Neural cell (in vitro differentiated cells): ENCODE data around the gene DOCK8. TPM values are rescaled to one million over a fixed set of nuclear protein-coding genes. Genes with fewer than 3 reads are reported as not detected.

Experiments
- H2AFZ ChIP-seq: fragments of 200-600, 300-800 bp; sonication (generic), shearing (Covaris generic); 2 replicates; pipeline ENCODE4 v1.6.0; 2014; ENCODE audit warnings: low read depth, mild to moderate bottlenecking, antibody characterized with exemption, low read length, moderate library complexity
- H3F3A ChIP-seq: fragments of 200-600 bp; shearing (Covaris generic); 2 replicates; pipeline ENCODE4 v1.6.1; 2016; ENCODE audit warnings: mild to moderate bottlenecking, moderate library complexity, mixed read lengths, antibody characterized with exemption, low read length; ENCODE audit not compliant: insufficient read depth, poor library complexity, severe bottlenecking
- H3K27ac ChIP-seq: fragments of 200-600, 300-800 bp; sonication (generic), shearing (Covaris generic); 2 replicates; pipeline ENCODE4 v1.5.1; 2014; ENCODE audit warnings: mild to moderate bottlenecking, low read length, moderate library complexity
- H3K27me3 ChIP-seq: fragments of 300-800, 200-600 bp; sonication (generic), shearing (Covaris generic); 2 replicates; pipeline ENCODE4 v1.6.0; 2014; ENCODE audit warnings: mild to moderate bottlenecking, low read depth, low read length, moderate library complexity; ENCODE audit not compliant: insufficient read depth
- H3K36me3 ChIP-seq: fragments of 300-800, 200-600 bp; sonication (generic), shearing (Covaris generic); 2 replicates; pipeline ENCODE4 v1.5.1; 2014; ENCODE audit warnings: mild to moderate bottlenecking, antibody characterized with exemption, low read length, moderate library complexity; ENCODE audit not compliant: insufficient read depth
- H3K4me2 ChIP-seq: fragments of 300-800, 200-600 bp; sonication (generic), shearing (Covaris generic); 2 replicates; pipeline ENCODE4 v1.6.0; 2014; ENCODE audit warnings: mild to moderate bottlenecking, low read length
- H3K4me3 ChIP-seq: fragments of 300-800, 200-600 bp; sonication (generic), shearing (Covaris generic); 2 replicates; pipeline ENCODE4 v1.5.1; 2014; ENCODE audit warnings: mild to moderate bottlenecking, low read length, moderate library complexity
- H3K79me2 ChIP-seq: fragments of 200-600 bp; shearing (Covaris generic); replicated peaks from 2 replicates; pipeline ENCODE4 v1.6.0; 2014; ENCODE audit warnings: mild to moderate bottlenecking, low read length, moderate library complexity; ENCODE audit not compliant: insufficient read depth
- H3K9ac ChIP-seq: fragments of 300-800, 200-600 bp; sonication (generic), shearing (Covaris generic); 2 replicates; pipeline ENCODE4 v1.6.1; 2016; ENCODE audit warnings: mild to moderate bottlenecking, low read length, mixed read lengths
- H3K9me2 ChIP-seq: fragments of 200-600 bp; shearing (Covaris generic); 2 replicates; pipeline ENCODE4 v1.6.1; 2016; ENCODE audit warnings: mild to moderate bottlenecking, low read length, mixed read lengths; ENCODE audit not compliant: insufficient read depth
- H3K9me3 ChIP-seq: fragments of 200-600, 300-800 bp; sonication (generic), shearing (Covaris generic); 2 replicates; pipeline ENCODE4 v1.6.1; 2016; ENCODE audit warnings: mild to moderate bottlenecking, mixed run types, low read length, moderate library complexity, mixed read lengths
- H4K20me1 ChIP-seq: fragments of 200-600 bp; shearing (Covaris generic); 2 replicates; pipeline ENCODE4 v1.6.1; 2016; ENCODE audit warnings: mild to moderate bottlenecking, mixed run types; ENCODE audit not compliant: insufficient read depth
- CTCF ChIP-seq: fragments of 450-650 bp; IDR thresholded peaks from 2 replicates; pipeline ENCODE4 v1.5.1; 2014; ENCODE audit warnings: antibody characterized with exemption, mild to moderate bottlenecking, moderate library complexity; ENCODE audit not compliant: poor library complexity, severe bottlenecking
- EP300 ChIP-seq: fragments of 450-650 bp; conservative IDR thresholded peaks from 2 replicates; pipeline ENCODE4 v1.6.1; 2014; ENCODE audit warnings: antibody characterized with exemption, mild to moderate bottlenecking, moderate library complexity; ENCODE audit not compliant: poor library complexity, severe bottlenecking
- EZH2 ChIP-seq: fragments of 200-600, 300-800 bp; shearing (Covaris generic), sonication (generic); IDR thresholded peaks from 2 replicates; pipeline ENCODE4 v1.6.1; 2014; ENCODE audit warnings: antibody characterized with exemption, low read length, borderline replicate concordance, mild to moderate bottlenecking; ENCODE audit not compliant: insufficient read depth, poor library complexity, severe bottlenecking
- MXI1 ChIP-seq: fragments of 450-650 bp; conservative IDR thresholded peaks from 2 replicates; pipeline ENCODE4 v1.6.1; 2014; ENCODE audit warnings: antibody characterized with exemption, mild to moderate bottlenecking; ENCODE audit not compliant: poor library complexity, severe bottlenecking
- POLR2AphosphoS5 ChIP-seq: IDR thresholded peaks from 2 replicates; pipeline ENCODE4 v1.6.1; 2012
- RAD21 ChIP-seq: fragments of 450-650 bp; conservative IDR thresholded peaks from 2 replicates; pipeline ENCODE4 v1.6.1; 2014; ENCODE audit warnings: antibody characterized with exemption, mild to moderate bottlenecking, moderate library complexity
- REST ChIP-seq: IDR thresholded peaks from 2 replicates; pipeline ENCODE4 v1.6.1; 2012; ENCODE audit warnings: borderline replicate concordance
- SMC3 ChIP-seq: fragments of 450-650 bp; conservative IDR thresholded peaks from 2 replicates; pipeline ENCODE4 v1.6.1; 2014; ENCODE audit warnings: antibody characterized with exemption, mild to moderate bottlenecking, moderate library complexity; ENCODE audit not compliant: poor library complexity
- TAF1 ChIP-seq: IDR thresholded peaks from 2 replicates; pipeline ENCODE4 v1.6.1; 2012; ENCODE audit warnings: low read depth
- polyA plus RNA-seq: library from polyadenylated mRNA; depleted of rRNA; stranded (reverse); fragments of >200 nt; gene quantifications from 2 replicates; pipeline ENCODE4 v1.2.3, GENCODE V29; 2014

Gene DOCK8
- polyA plus RNA-seq, 1 donor from 2014 or later, result not detected

- no peak for TF ChIP-seq REST
Observed at GRCh38 chr9:479304-479970, 264.8 kb downstream of the DOCK8 start (continued).

GRCh38 chr9:479971-480350 is 265.3 kb downstream of the DOCK8 start:
- H3K27ac ChIP-seq, result no peak overlapping the region
- H3K79me2 ChIP-seq, result no peaks in the 10 kb centered on the region
- H3K9ac ChIP-seq, result no peak overlapping the region
- H3K27me3 ChIP-seq, result no peaks in the 10 kb centered on the region
- H3K36me3 ChIP-seq, result no peaks in the 10 kb centered on the region
- no peaks in the 10 kb centered on the region for H3K9me3 ChIP-seq
- H3K4me2 ChIP-seq, result no peak overlapping the region
- no peak overlapping the region for H3K4me3 ChIP-seq
- H4K20me1 ChIP-seq, result no peaks in the 10 kb centered on the region
- no peaks in the 10 kb centered on the region for H3F3A ChIP-seq
- H3K9me2 ChIP-seq, result no peaks in the 10 kb centered on the region
- no peak overlapping the region for H2AFZ ChIP-seq
- TF ChIP-seq EZH2, result no peak
- no peak for TF ChIP-seq TAF1
- no peak for TF ChIP-seq POLR2AphosphoS5
- no peak for TF ChIP-seq CTCF
- TF ChIP-seq MXI1, result no peak
- TF ChIP-seq REST, result no peak
- no peak for TF ChIP-seq SMC3
- no peak for TF ChIP-seq EP300
- no peak for TF ChIP-seq RAD21
